ENCODE measurements around the gene AP2S1. TPM values are rescaled to one million over a fixed set of nuclear protein-coding genes. Genes with fewer than 3 reads are reported as not detected.
A peak's percentile ranks its signal among the peaks of the same experiment; 100 is the strongest.
"Not testable (repeated sequence)": the region's sequence is repeated elsewhere in the genome, so short reads cannot be mapped to it uniquely, and the experiment has no call there.

AP2S1 gene
- total and polyA plus RNA-seq, 5 experiments from 2014 or later, result 39.3 to 68.3 (median 63.8) TPM

- no peak overlapping the region for H3K4me3 Mint-ChIP-seq
- ATAC-seq, result no peak
- H3K9me3 Mint-ChIP-seq, result peaks cover 0 to 1% (median 0%) of the 10 kb centered on the region in 9 donors
- H3K27me3 Mint-ChIP-seq, result no peaks in the 10 kb centered on the region
- no peak for DNase-seq
- peaks cover 5 to 39% (median 26%) of the 10 kb centered on the region in 4 donors for H3K4me1 Mint-ChIP-seq
- peaks cover 0 to 3% (median 0%) of the 10 kb centered on the region in 3 donors for H3K36me3 Mint-ChIP-seq
- H3K27ac Mint-ChIP-seq, result no peak overlapping the region
- POLR2A ChIA-PET, result interaction anchor here (0.6 kb wide), 1 partner anchor 42 kb away, joined by 3 read pairs; no protein-coding TSS in a partner anchor
These were observed 13.4 kb upstream of the AP2S1 start for GRCh38 chr19:46863818-46864629.

GRCh38 chr19:46862974-46863632 lies 12.5 kb upstream of the AP2S1 start:
- Mint-ChIP-seq H3K9me3 (peaks cover 0 to 1% (median 0%) of the 10 kb centered on the region in 9 donors), H3K36me3 (peaks cover 0 to 3% (median 0%) of the 10 kb centered on the region in 3 donors), H3K27me3 (no peaks in the 10 kb centered on the region), H3K4me1 (peaks cover 5 to 33% (median 24%) of the 10 kb centered on the region in 4 donors), H3K27ac (no peak overlapping the region), H3K4me3 (no peak overlapping the region)
- ATAC-seq (no peak), DNase-seq (no peak)
- POLR2A ChIA-PET, result interaction anchor here (0.6 kb wide), 1 partner anchor 43 kb away, joined by 3 read pairs; no protein-coding TSS in a partner anchor

- POLR2A ChIA-PET, result interaction anchor here (1.8 kb wide), 1 partner anchor 251 kb away, joined by 5 read pairs; the partner anchor contains the start of gene ZC3H4
- Mint-ChIP-seq H3K36me3 (peaks cover 0 to 3% (median 0%) of the 10 kb centered on the region in 3 donors), H3K27me3 (no peaks in the 10 kb centered on the region), H3K27ac (no peak overlapping the region), H3K9me3 (peaks cover 0 to 1% (median 0%) of the 10 kb centered on the region in 9 donors), H3K4me1 (peaks cover 5 to 29% (median 21%) of the 10 kb centered on the region in 4 donors), H3K4me3 (no peak overlapping the region)
- ATAC-seq (no peak), DNase-seq (no peak)
These were observed 11.8 kb upstream of the AP2S1 start for GRCh38 chr19:46862503-46862834.

GRCh38 chr19:46861691-46862502 lies 11.3 kb upstream of the AP2S1 start:
- peak in 2 of 10 donors; percentile 9 to 20 for DNase-seq

GRCh38 chr19:46860846-46861690 lies 10.4 kb upstream of the AP2S1 start, which contains the start of gene ARHGAP35:
ARHGAP35 (plus strand) TSS chr19:46860997; CDS start chr19:46918676, 57,679 bp downstream.
- POLR2A ChIA-PET, result interaction anchor here (0.6 to 1.8 kb wide), 7 partner anchors 7 to 1758 kb away, joined by 3 to 10 read pairs (median 3); partner anchors contain the start of genes AP2S1 and ZC3H4
- ATAC-seq, result peak; percentile 19 to 49
- H3K4me1 Mint-ChIP-seq, result peaks cover 10 to 24% (median 14%) of the 10 kb centered on the region in 4 donors
- H3K9me3 Mint-ChIP-seq, result peaks cover 0 to 1% (median 0%) of the 10 kb centered on the region in 9 donors
- DNase-seq, result peak in 4 of 10 donors; percentile 8 to 84 (median 78)
- H3K27ac Mint-ChIP-seq, result peak within 1 kb of the TSS; percentile 23 to 99 (median 94)
- no peaks in the 10 kb centered on the region for H3K27me3 Mint-ChIP-seq
- peaks cover 0 to 3% (median 0%) of the 10 kb centered on the region in 3 donors for H3K36me3 Mint-ChIP-seq
- peak within 1 kb of the TSS in 9 of 10 donors; percentile 92 to 98 (median 95) for H3K4me3 Mint-ChIP-seq

More at GRCh38 chr19:46861691-46862502, 11.3 kb upstream of the AP2S1 start:
- Mint-ChIP-seq H3K27ac (no peak overlapping the region), H3K4me3 (no peak overlapping the region), H3K27me3 (no peaks in the 10 kb centered on the region), H3K36me3 (peaks cover 0 to 3% (median 0%) of the 10 kb centered on the region in 3 donors), H3K4me1 (peaks cover 5 to 24% (median 16%) of the 10 kb centered on the region in 4 donors), H3K9me3 (peaks cover 0 to 1% (median 0%) of the 10 kb centered on the region in 9 donors)
- no peak for ATAC-seq
- POLR2A ChIA-PET, result interaction anchor here (0.7 to 1.8 kb wide), 4 partner anchors 8 to 1758 kb away, joined by 3 to 10 read pairs (median 4); partner anchors contain the start of gene ZC3H4

GRCh38 chr19:46860125-46860845 lies 9.6 kb upstream of the AP2S1 start:
- Mint-ChIP-seq H3K4me1 (peaks cover 6 to 24% (median 17%) of the 10 kb centered on the region in 4 donors), H3K36me3 (no peaks in the 10 kb centered on the region), H3K9me3 (peaks cover 0 to 1% (median 0%) of the 10 kb centered on the region in 9 donors), H3K4me3 (peak overlapping the region in 9 of 10 donors; percentile 92 to 98 (median 95)), H3K27me3 (no peaks in the 10 kb centered on the region), H3K27ac (peak overlapping the region; percentile 23 to 99 (median 94))
- peak; percentile 88 to 96 (median 92) for DNase-seq
- peak; percentile 75 to 78 for ATAC-seq
- POLR2A ChIA-PET, result interaction anchor here (0.6 to 1.8 kb wide), 5 partner anchors 10 to 1778 kb away, joined by 3 to 5 read pairs (median 4); partner anchors contain the start of genes AP2S1 and ZC3H4

GRCh38 chr19:46859637-46860124 lies 9.0 kb upstream of the AP2S1 start:
- ATAC-seq, result no peak
- H3K27me3 Mint-ChIP-seq, result no peaks in the 10 kb centered on the region
- peak overlapping the region in 9 of 10 donors; percentile 92 to 98 (median 95) for H3K4me3 Mint-ChIP-seq
- no peak for DNase-seq
- POLR2A ChIA-PET, result interaction anchor here (0.6 to 1.6 kb wide), 3 partner anchors 9 to 1778 kb away, joined by 4 to 6 read pairs (median 4); partner anchors contain the start of gene AP2S1
- H3K4me1 Mint-ChIP-seq, result peaks cover 7 to 23% (median 17%) of the 10 kb centered on the region in 4 donors
- H3K27ac Mint-ChIP-seq, result peak overlapping the region; percentile 23 to 99 (median 94)
- H3K9me3 Mint-ChIP-seq, result peaks cover 0 to 1% (median 0%) of the 10 kb centered on the region in 9 donors
- no peaks in the 10 kb centered on the region for H3K36me3 Mint-ChIP-seq

- DNase-seq, result peak; percentile 82 to 95 (median 89)
- Mint-ChIP-seq H3K36me3 (no peaks in the 10 kb centered on the region), H3K4me3 (peak overlapping the region; percentile 67 to 89 (median 76)), H3K4me1 (peaks cover 7 to 23% (median 19%) of the 10 kb centered on the region in 4 donors), H3K27me3 (no peaks in the 10 kb centered on the region), H3K9me3 (peaks cover 0 to 1% (median 0%) of the 10 kb centered on the region in 9 donors), H3K27ac (peak overlapping the region; percentile 4 to 91 (median 48))
- ATAC-seq, result peak; percentile 71 to 74
- POLR2A ChIA-PET, result interaction anchor here (0.5 to 1.8 kb wide), 9 partner anchors 19 to 418 kb away, joined by 3 to 9 read pairs (median 3); no protein-coding TSS in a partner anchor
These were observed 5.7 kb upstream of the AP2S1 start for GRCh38 chr19:46856062-46857022.

GRCh38 chr19:46854698-46855097 lies 4.1 kb upstream of the AP2S1 start:
- not testable (repeated sequence) for H3K4me3 Mint-ChIP-seq, H3K27me3 Mint-ChIP-seq, H3K36me3 Mint-ChIP-seq, H3K27ac Mint-ChIP-seq, ATAC-seq, DNase-seq, H3K9me3 Mint-ChIP-seq
- POLR2A ChIA-PET, result interaction anchor here (0.9 kb wide), 1 partner anchor 101 kb away, joined by 3 read pairs; no protein-coding TSS in a partner anchor
- H3K4me1 Mint-ChIP-seq, result peaks cover 14 to 31% (median 26%) of the 10 kb centered on the region in 4 donors

Measured in naive thymus-derived CD8-positive, alpha-beta T cell (primary cell).